T-helper 2 cell treated with Interferon-gamma antibody and Interleukin-4, amounts not matched to agents 5 μg/mL and 100 μg/mL, for 36 hours (primary cell): ENCODE results near the gene MYLK.
A peak's percentile ranks its signal among the peaks of the same experiment; 100 is the strongest.
"Not testable (repeated sequence)": the region's sequence is repeated elsewhere in the genome, so short reads cannot be mapped to it uniquely, and the experiment has no call there.

Experiments used
- DNase-seq: peaks from one replicate; pipeline ENCODE4 v3.0.0; 2021; ENCODE audit warnings: low spot score
- H3K27ac Mint-ChIP-seq: one replicate; pipeline ENCODE4 v1.8.0; 2021; ENCODE audit warnings: mild to moderate bottlenecking, mixed read lengths
- H3K27me3 Mint-ChIP-seq: one replicate; pipeline ENCODE4 v1.8.0; 2021; ENCODE audit warnings: low read depth, mixed read lengths
- H3K36me3 Mint-ChIP-seq: one replicate; pipeline ENCODE4 v1.8.0; 2021; ENCODE audit warnings: low read depth, mixed read lengths
- H3K4me1 Mint-ChIP-seq: one replicate; pipeline ENCODE4 v1.8.0; 2021; ENCODE audit warnings: low read depth, mixed read lengths
- H3K4me3 Mint-ChIP-seq: one replicate; pipeline ENCODE4 v1.8.0; 2022; ENCODE audit warnings: mild to moderate bottlenecking, moderate library complexity, mixed read lengths
- H3K9me3 Mint-ChIP-seq: one replicate; pipeline ENCODE4 v1.8.0; 2021; ENCODE audit warnings: mixed read lengths

Gene MYLK

GRCh38 chr3:123730829-123731228 is 153.3 kb downstream of the MYLK start:
- no peak overlapping the region for H3K4me3 Mint-ChIP-seq
- DNase-seq, result no peak
- no peak overlapping the region for H3K27ac Mint-ChIP-seq
- no peaks in the 10 kb centered on the region for H3K36me3 Mint-ChIP-seq
- no peaks in the 10 kb centered on the region for H3K9me3 Mint-ChIP-seq
- H3K4me1 Mint-ChIP-seq, result no peaks in the 10 kb centered on the region
- H3K27me3 Mint-ChIP-seq, result peaks cover 12% of the 10 kb centered on the region

GRCh38 chr3:123728991-123729390 is 155.1 kb downstream of the MYLK start:
- no peaks in the 10 kb centered on the region for H3K4me1 Mint-ChIP-seq
- no peak overlapping the region for H3K27ac Mint-ChIP-seq
- H3K4me3 Mint-ChIP-seq, result no peak overlapping the region
- H3K27me3 Mint-ChIP-seq, result peaks cover 12% of the 10 kb centered on the region
- H3K36me3 Mint-ChIP-seq, result no peaks in the 10 kb centered on the region
- no peak for DNase-seq
- no peaks in the 10 kb centered on the region for H3K9me3 Mint-ChIP-seq

DNA sequence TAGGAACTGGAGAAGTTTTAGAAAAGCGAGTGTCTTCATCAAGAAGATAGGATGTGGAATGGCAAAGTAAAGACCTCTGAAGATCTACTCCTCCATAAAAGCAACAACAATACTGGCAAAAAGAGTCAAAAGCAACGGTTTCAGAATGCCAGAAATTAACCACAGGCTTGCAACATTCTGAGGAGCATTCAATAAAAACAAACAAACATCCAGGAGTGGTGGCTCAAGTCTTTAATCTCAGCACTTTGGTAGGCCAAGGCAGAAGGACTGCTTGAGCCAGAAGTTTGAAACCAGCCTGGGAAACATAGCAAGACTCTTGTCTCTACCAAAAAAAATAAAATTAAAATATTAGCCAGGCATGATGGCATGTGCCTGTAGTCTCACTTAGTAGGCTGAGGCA is 156.1 kb downstream of the MYLK start:
- Mint-ChIP-seq H3K27me3 (peaks cover 12% of the 10 kb centered on the region), H3K4me1 (no peaks in the 10 kb centered on the region), H3K4me3 (no peak overlapping the region), H3K27ac (no peak overlapping the region), H3K9me3 (no peaks in the 10 kb centered on the region), H3K36me3 (no peaks in the 10 kb centered on the region)
- no peak for DNase-seq

GRCh38 chr3:123725652-123726400 is 158.3 kb downstream of the MYLK start:
- Mint-ChIP-seq H3K4me3 (no peak overlapping the region), H3K27me3 (peaks cover 6% of the 10 kb centered on the region), H3K9me3 (no peaks in the 10 kb centered on the region), H3K27ac (no peak overlapping the region), H3K4me1 (no peaks in the 10 kb centered on the region), H3K36me3 (no peaks in the 10 kb centered on the region)
- DNase-seq, result no peak

- H3K36me3 Mint-ChIP-seq, result no peaks in the 10 kb centered on the region
- DNase-seq, result no peak
- no peaks in the 10 kb centered on the region for H3K9me3 Mint-ChIP-seq
- no peaks in the 10 kb centered on the region for H3K4me1 Mint-ChIP-seq
- peaks cover 6% of the 10 kb centered on the region for H3K27me3 Mint-ChIP-seq
- H3K27ac Mint-ChIP-seq, result no peak overlapping the region
- H3K4me3 Mint-ChIP-seq, result no peak overlapping the region
Observed at GRCh38 chr3:123724306-123724705, 159.8 kb downstream of the MYLK start.

GRCh38 chr3:123723522-123724168 is 160.5 kb downstream of the MYLK start:
- peak; percentile 39 for DNase-seq

DNA sequence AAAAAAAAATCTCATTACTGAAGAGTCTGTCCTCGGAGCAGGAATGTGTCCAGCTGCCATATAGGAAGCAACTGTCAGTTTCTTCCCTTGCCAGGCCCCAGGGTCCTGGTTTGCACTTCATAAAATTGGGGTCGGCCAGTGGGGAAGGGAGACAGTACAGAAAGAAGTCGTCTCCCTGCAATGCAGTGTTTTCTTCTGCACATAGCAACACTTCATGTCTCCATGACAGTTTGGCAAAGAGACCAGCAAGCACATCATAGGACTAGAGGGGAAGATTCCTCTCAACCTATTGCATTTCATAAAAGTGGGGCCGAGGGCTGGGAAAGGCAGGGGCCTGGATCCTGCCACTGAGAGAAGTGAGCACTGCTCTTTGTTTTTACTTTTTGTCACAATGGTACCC is 161.1 kb downstream of the MYLK start:
- DNase-seq, result no peak
- Mint-ChIP-seq H3K4me3 (no peak overlapping the region), H3K9me3 (no peaks in the 10 kb centered on the region), H3K27me3 (no peaks in the 10 kb centered on the region), H3K27ac (no peak overlapping the region), H3K36me3 (no peaks in the 10 kb centered on the region), H3K4me1 (no peaks in the 10 kb centered on the region)

More at GRCh38 chr3:123723522-123724168, 160.5 kb downstream of the MYLK start:
- Mint-ChIP-seq H3K36me3 (no peaks in the 10 kb centered on the region), H3K27ac (no peak overlapping the region), H3K27me3 (no peaks in the 10 kb centered on the region), H3K4me1 (no peaks in the 10 kb centered on the region), H3K9me3 (no peaks in the 10 kb centered on the region), H3K4me3 (no peak overlapping the region)

GRCh38 chr3:123722456-123722855 is 161.7 kb downstream of the MYLK start:
- Mint-ChIP-seq H3K4me3 (no peak overlapping the region), H3K27ac (no peak overlapping the region), H3K4me1 (no peaks in the 10 kb centered on the region), H3K9me3 (no peaks in the 10 kb centered on the region), H3K27me3 (no peaks in the 10 kb centered on the region), H3K36me3 (no peaks in the 10 kb centered on the region)
- no peak for DNase-seq

GRCh38 chr3:123722021-123722420 is 162.1 kb downstream of the MYLK start:
- no peaks in the 10 kb centered on the region for H3K4me1 Mint-ChIP-seq
- no peaks in the 10 kb centered on the region for H3K36me3 Mint-ChIP-seq
- no peaks in the 10 kb centered on the region for H3K27me3 Mint-ChIP-seq
- no peak overlapping the region for H3K27ac Mint-ChIP-seq
- DNase-seq, result no peak
- H3K9me3 Mint-ChIP-seq, result no peaks in the 10 kb centered on the region
- no peak overlapping the region for H3K4me3 Mint-ChIP-seq

- H3K36me3 Mint-ChIP-seq, DNase-seq, H3K4me3 Mint-ChIP-seq, H3K4me1 Mint-ChIP-seq, H3K27ac Mint-ChIP-seq, H3K27me3 Mint-ChIP-seq, H3K9me3 Mint-ChIP-seq: not testable (repeated sequence)
Observed at GRCh38 chr3:123721095-123721689, 162.9 kb downstream of the MYLK start.

- Mint-ChIP-seq H3K4me1 (no peaks in the 10 kb centered on the region), H3K27me3 (peaks cover 3% of the 10 kb centered on the region)
- DNase-seq, result no peak
Observed at GRCh38 chr3:123720638-123721037, 163.5 kb downstream of the MYLK start.

GRCh38 chr3:123719862-123720453 is 164.2 kb downstream of the MYLK start:
- Mint-ChIP-seq H3K4me3 (no peak overlapping the region), H3K36me3 (no peaks in the 10 kb centered on the region), H3K27me3 (peaks cover 4% of the 10 kb centered on the region), H3K27ac (no peak overlapping the region), H3K4me1 (no peaks in the 10 kb centered on the region), H3K9me3 (no peaks in the 10 kb centered on the region)
- no peak for DNase-seq

More at GRCh38 chr3:123720638-123721037, 163.5 kb downstream of the MYLK start:
- Mint-ChIP-seq H3K27ac (no peak overlapping the region), H3K9me3 (no peaks in the 10 kb centered on the region), H3K36me3 (no peaks in the 10 kb centered on the region), H3K4me3 (no peak overlapping the region)

DNA sequence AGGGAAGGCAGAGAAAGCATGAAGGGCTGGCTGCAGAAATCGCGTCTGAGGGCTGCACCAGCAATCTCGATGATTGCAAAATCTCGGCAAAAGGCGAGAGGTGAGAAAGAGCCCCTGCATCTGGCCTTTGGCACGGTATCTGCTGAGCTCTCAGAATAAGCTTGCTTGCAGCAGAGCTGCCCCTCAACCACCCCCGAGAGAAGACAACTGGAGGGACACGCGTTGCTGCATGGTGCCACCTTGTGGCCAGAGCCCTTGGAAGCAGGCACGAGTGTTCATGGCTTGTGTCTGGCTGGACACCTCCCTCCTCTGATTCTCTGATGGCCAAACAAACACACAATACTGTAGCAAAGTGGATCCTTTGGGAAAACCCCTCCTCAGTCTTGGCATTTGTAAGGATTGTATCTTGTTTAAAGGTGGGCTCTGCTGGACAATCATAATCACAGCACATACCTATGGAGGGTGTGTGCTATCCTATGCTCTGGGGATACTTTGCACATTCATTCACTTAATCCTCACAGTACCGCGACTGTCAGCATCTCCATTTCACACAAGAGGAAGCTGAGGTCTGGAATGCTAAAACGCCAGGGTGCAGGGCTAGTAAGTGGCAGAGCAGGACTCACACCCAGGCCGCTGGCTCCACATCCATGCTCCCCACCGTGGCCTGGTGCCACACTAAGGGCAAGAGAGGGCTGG is 164.9 kb downstream of the MYLK start:
- H3K27ac Mint-ChIP-seq, H3K9me3 Mint-ChIP-seq, H3K4me1 Mint-ChIP-seq, H3K4me3 Mint-ChIP-seq, H3K27me3 Mint-ChIP-seq, H3K36me3 Mint-ChIP-seq: not testable (repeated sequence)
- peak; percentile 15 for DNase-seq

- H3K36me3 Mint-ChIP-seq, result no peaks in the 10 kb centered on the region
- H3K9me3 Mint-ChIP-seq, result no peaks in the 10 kb centered on the region
- H3K4me3 Mint-ChIP-seq, result no peak overlapping the region
- H3K27me3 Mint-ChIP-seq, result peaks cover 4% of the 10 kb centered on the region
- H3K4me1 Mint-ChIP-seq, result no peaks in the 10 kb centered on the region
- no peak for DNase-seq
- H3K27ac Mint-ChIP-seq, result no peak overlapping the region
Observed at GRCh38 chr3:123718108-123718507, 166.0 kb downstream of the MYLK start.
